ENCODE results near the gene EML6. TPM values are rescaled to one million over a fixed set of nuclear protein-coding genes. Genes with fewer than 3 reads are reported as not detected.

EML6 gene
- total RNA-seq, 2 experiments from 2014 or later: 1.2 to 1.7 TPM

DNA sequence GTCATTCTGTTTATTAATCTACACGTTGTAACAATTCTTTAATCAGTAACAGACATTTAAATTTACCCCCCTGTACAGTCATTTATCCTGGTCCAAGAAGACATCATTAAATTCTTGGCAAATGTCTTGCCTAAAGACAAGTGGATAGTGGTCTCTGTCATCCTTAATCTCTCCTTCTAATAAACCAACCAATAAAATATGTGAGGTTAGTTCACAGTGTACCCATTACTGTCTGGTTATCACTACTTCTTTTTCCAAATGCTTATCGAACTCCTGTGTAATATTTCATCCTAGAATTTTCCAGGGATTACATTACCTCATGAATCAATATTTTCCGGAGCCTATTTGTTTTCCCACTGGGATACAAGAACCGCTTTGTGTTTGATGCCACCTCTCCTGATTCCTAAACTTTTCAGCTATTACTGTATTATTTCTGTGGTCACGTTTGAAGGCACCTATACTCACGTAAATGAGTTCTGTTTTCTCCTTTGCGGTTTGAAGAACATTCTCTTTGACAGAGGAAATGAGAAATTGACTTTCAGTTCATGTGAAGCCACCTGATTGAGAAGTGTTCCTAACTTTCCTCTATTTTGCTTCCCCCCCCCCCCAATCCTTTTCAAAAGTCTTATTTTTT is 195.3 kb downstream of the EML6 start:
- ChIA-PET CTCF (no interaction called here), POLR2A (no interaction called here)
- Mint-ChIP-seq H3K4me3 (no peak overlapping the region), H3K27me3 (no peaks in the 10 kb centered on the region), H3K4me1 (ENCODE audit: low read depth) (no peaks in the 10 kb centered on the region), H3K27ac (no peak overlapping the region), H3K36me3 (ENCODE audit: low read depth) (no peaks in the 10 kb centered on the region), H3K9me3 (peaks cover 2% of the 10 kb centered on the region)
- TF ChIP-seq, protein P1, sequence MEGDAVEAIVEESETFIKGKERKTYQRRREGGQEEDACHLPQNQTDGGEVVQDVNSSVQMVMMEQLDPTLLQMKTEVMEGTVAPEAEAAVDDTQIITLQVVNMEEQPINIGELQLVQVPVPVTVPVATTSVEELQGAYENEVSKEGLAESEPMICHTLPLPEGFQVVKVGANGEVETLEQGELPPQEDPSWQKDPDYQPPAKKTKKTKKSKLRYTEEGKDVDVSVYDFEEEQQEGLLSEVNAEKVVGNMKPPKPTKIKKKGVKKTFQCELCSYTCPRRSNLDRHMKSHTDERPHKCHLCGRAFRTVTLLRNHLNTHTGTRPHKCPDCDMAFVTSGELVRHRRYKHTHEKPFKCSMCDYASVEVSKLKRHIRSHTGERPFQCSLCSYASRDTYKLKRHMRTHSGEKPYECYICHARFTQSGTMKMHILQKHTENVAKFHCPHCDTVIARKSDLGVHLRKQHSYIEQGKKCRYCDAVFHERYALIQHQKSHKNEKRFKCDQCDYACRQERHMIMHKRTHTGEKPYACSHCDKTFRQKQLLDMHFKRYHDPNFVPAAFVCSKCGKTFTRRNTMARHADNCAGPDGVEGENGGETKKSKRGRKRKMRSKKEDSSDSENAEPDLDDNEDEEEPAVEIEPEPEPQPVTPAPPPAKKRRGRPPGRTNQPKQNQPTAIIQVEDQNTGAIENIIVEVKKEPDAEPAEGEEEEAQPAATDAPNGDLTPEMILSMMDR (IDR thresholded peaks at IDR 0.05): no peak
- ATAC-seq (no peak), DNase-seq (no peak)
- intact Hi-C loops (cut with micrococcal nuclease): no loop called here

DNA sequence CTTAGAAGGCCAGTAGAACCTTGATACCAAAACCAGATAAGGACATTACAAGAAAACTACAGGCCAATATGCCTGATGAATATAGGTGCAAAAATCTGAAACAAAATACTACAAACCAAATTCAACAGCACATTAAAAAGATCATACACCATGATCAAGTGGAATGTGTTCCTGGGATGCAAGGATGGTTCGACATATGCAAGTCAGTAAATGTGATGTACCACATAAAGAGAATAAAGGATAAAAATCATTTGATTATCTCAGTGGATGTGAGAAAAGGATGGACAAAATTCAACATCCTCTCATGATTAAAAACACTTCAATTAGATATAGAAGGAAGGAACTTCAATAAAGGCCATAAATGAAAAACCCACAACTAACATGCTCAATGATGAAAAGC is 197.2 kb downstream of the EML6 start:
- H3K9me3 Mint-ChIP-seq: peaks cover 2% of the 10 kb centered on the region
- no peaks in the 10 kb centered on the region for H3K4me1 Mint-ChIP-seq (ENCODE audit: low read depth)
- H3K4me3 Mint-ChIP-seq: no peak overlapping the region
- ATAC-seq (no peak), DNase-seq (no peak)
- H3K27me3 Mint-ChIP-seq: peaks cover 3% of the 10 kb centered on the region
- intact Hi-C loops (cut with micrococcal nuclease): no loop called here
- H3K27ac Mint-ChIP-seq: no peak overlapping the region
- ChIA-PET CTCF (no interaction called here), POLR2A (no interaction called here)
- TF ChIP-seq, protein P1 (IDR thresholded peaks at IDR 0.05): no peak
- H3K36me3 Mint-ChIP-seq (ENCODE audit: low read depth): no peaks in the 10 kb centered on the region

DNA sequence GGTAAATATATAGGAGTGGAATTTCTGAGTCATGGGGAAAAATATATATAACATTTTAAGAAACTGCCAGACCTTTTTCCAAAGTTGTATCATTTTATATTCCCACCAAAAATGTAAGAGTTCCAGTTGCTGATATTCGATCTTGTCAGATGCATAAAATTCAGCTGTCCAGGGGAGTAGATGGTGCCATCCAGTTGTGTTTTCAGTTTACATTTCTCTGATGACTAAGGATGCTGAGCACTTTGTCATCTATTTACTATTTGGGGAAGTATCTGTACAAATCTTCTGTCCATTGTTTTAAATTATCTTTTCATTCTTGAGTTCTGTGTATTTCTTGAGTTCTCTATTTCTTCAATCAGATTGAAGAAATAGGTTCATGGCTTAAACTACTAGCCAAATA is 200.7 kb downstream of the EML6 start:
- Mint-ChIP-seq H3K4me3 (no peak overlapping the region), H3K36me3 (ENCODE audit: low read depth) (no peaks in the 10 kb centered on the region), H3K9me3 (peaks cover 2% of the 10 kb centered on the region), H3K27me3 (peaks cover 3% of the 10 kb centered on the region), H3K27ac (no peak overlapping the region), H3K4me1 (ENCODE audit: low read depth) (no peaks in the 10 kb centered on the region)
- TF ChIP-seq, protein P1 (IDR thresholded peaks at IDR 0.05): no peak
- DNase-seq (no peak), ATAC-seq (no peak)
- ChIA-PET CTCF (no interaction called here), POLR2A (no interaction called here)
- intact Hi-C loops (cut with micrococcal nuclease): no loop called here

DNA sequence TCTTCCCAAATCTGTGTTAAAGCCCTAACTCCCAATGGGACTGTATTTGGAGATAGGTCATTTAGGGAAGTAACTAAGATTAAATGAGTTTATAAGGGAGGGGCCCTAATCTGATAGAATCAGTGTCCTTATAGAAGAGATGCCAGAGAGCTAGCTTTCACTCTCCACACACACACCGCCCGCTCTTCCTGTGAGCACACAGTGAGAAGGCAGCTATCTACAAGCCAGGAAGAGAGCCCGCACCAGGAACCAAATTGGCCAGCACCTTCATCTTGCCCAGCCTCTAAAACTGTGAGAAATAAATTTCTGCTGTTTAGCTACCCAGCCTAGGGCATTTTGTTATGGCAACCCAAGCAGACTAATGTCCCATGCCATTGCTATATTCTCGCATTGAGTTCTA is 201.6 kb downstream of the EML6 start:
- Mint-ChIP-seq H3K4me3 (no peak overlapping the region), H3K27ac (no peak overlapping the region), H3K4me1 (ENCODE audit: low read depth) (no peaks in the 10 kb centered on the region), H3K9me3 (peaks cover 2% of the 10 kb centered on the region), H3K27me3 (peaks cover 3% of the 10 kb centered on the region), H3K36me3 (ENCODE audit: low read depth) (no peaks in the 10 kb centered on the region)
- DNase-seq: no peak
- intact Hi-C loops (cut with micrococcal nuclease): no loop called here
- no peak for ATAC-seq
- ChIA-PET POLR2A (no interaction called here), CTCF (no interaction called here)
- TF ChIP-seq, protein P1 (IDR thresholded peaks at IDR 0.05): no peak

DNA sequence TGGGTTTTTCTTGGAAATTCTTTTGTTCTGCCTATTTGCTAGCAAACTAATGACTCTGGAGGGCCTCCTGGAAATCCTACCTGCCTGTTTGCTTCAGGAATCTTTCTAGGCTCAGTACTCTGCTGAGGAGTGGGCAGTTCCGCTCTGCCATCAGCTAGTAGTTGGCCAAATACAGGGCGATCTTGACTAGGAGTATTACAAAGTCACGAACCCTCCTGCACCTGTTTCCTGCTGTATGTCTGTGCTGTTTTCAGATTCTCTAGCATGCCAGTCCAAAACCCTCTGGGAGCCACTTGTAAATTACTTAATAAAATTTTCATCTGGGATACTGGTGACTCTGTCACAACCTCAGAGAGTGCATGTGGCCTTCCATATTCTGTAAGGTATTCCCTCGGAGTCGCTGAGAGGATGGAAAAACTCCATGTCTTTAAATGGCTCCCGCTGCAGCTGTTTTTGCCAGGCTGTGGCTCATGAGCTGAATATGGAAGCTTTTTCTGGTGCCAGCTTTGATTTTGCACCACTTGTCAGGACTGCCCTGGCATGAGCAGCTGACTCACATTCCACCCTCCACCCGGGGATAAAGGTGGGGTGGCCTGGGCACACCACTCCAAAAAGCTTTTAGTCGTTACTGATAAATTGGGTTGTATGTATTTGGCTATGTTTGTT is 203.8 kb downstream of the EML6 start:
- Mint-ChIP-seq H3K36me3 (ENCODE audit: low read depth) (no peaks in the 10 kb centered on the region), H3K27me3 (peaks cover 3% of the 10 kb centered on the region), H3K9me3 (no peaks in the 10 kb centered on the region), H3K4me3 (no peak overlapping the region), H3K27ac (no peak overlapping the region), H3K4me1 (ENCODE audit: low read depth) (no peaks in the 10 kb centered on the region)
- ATAC-seq (no peak), DNase-seq (no peak)
- TF ChIP-seq, protein P1 (IDR thresholded peaks at IDR 0.05): no peak
- CTCF ChIA-PET: interaction anchor here (0.7 kb wide), 1 partner anchor 109 kb away, joined by 3 read pairs; no protein-coding TSS in a partner anchor
- intact Hi-C loops (cut with micrococcal nuclease): no loop called here
- POLR2A ChIA-PET: no interaction called here

Data from activated CD8-positive, alpha-beta T cell treated with anti-CD3 and anti-CD28 coated beads for 36 hours (primary cell).